ENCODE measurements around the gene ASB15. TPM values are rescaled to one million over a fixed set of nuclear protein-coding genes. Genes with fewer than 3 reads are reported as not detected.

ASB15 gene
- polyA plus RNA-seq, 2 of the 4 experiments (the other 2 are of a cell fraction): not detected

DNA sequence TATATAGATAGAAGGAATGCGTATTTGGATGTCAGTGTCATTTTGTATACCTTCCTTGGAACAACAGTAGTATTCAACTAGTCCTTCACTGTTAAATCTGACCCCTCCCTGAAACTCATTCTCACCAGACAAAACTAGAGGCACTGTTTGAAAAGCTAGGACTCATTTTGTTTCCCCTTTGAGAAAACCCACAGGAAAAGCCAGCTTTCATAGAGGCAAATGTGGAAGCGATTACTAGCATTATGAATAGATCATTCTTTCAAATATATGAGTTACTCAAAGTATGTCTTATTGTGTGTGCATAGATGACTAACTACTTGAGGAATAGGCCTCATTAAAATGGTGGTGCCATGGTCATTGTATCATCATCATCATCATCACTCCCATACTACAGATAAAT is 1.9 kb upstream of the ASB15 start:
- no peaks in the 10 kb centered on the region for H3K4me1 ChIP-seq
- H3K4me2 ChIP-seq: no peak overlapping the region
- no peaks in the 10 kb centered on the region for H3K9me3 ChIP-seq
- no peak for DNase-seq (ENCODE audit: low read depth in 1 of 2, low spot score in 1 of 2)
- WGBS (ENCODE audit: missing lambda C conversion rate): 67% methylated on average over 2 of the region's 2 CpGs
- H3K27ac ChIP-seq: no peak overlapping the region
- ChIA-PET POLR2A (no interaction called here), CTCF (no interaction called here)
- TF ChIP-seq, protein P1, sequence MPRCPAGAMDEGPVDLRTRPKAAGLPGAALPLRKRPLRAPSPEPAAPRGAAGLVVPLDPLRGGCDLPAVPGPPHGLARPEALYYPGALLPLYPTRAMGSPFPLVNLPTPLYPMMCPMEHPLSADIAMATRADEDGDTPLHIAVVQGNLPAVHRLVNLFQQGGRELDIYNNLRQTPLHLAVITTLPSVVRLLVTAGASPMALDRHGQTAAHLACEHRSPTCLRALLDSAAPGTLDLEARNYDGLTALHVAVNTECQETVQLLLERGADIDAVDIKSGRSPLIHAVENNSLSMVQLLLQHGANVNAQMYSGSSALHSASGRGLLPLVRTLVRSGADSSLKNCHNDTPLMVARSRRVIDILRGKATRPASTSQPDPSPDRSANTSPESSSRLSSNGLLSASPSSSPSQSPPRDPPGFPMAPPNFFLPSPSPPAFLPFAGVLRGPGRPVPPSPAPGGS (IDR thresholded peaks at IDR 0.05): no peak
- TF ChIP-seq MAZ (IDR thresholded peaks at IDR 0.05; ENCODE audit: borderline replicate concordance, low read depth, low read length) (no peak), JUN (IDR thresholded peaks at IDR 0.05) (no peak), JUNB (IDR thresholded peaks at IDR 0.05) (no peak), ZFP36 (IDR thresholded peaks at IDR 0.05; ENCODE audit: borderline replicate concordance, partially characterized antibody) (no peak), TFCP2L1 (CRISPR knock-in tag; IDR thresholded peaks at IDR 0.05) (no peak), KDM1A (IDR thresholded peaks at IDR 0.05; ENCODE audit: low read depth) (no peak)
- TF ChIP-seq, protein P2, sequence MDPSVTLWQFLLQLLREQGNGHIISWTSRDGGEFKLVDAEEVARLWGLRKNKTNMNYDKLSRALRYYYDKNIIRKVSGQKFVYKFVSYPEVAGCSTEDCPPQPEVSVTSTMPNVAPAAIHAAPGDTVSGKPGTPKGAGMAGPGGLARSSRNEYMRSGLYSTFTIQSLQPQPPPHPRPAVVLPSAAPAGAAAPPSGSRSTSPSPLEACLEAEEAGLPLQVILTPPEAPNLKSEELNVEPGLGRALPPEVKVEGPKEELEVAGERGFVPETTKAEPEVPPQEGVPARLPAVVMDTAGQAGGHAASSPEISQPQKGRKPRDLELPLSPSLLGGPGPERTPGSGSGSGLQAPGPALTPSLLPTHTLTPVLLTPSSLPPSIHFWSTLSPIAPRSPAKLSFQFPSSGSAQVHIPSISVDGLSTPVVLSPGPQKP (IDR thresholded peaks at IDR 0.05; ENCODE audit: low read depth, low read length): no peak
- no peak overlapping the region for H3K4me3 ChIP-seq
- FAIRE-seq: no peak
- ATAC-seq: no peak

- no peak for TF ChIP-seq ZNF302 (CRISPR knock-in tag; IDR thresholded peaks at IDR 0.05)
- no peak for TF ChIP-seq SMC3 (IDR thresholded peaks at IDR 0.05)
- no peak for TF ChIP-seq BHLHE40 (IDR thresholded peaks at IDR 0.05; ENCODE audit: low read depth, low read length)
- TF ChIP-seq, protein P3, sequence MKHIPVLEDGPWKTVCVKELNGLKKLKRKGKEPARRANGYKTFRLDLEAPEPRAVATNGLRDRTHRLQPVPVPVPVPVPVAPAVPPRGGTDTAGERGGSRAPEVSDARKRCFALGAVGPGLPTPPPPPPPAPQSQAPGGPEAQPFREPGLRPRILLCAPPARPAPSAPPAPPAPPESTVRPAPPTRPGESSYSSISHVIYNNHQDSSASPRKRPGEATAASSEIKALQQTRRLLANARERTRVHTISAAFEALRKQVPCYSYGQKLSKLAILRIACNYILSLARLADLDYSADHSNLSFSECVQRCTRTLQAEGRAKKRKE (CRISPR knock-in tag; IDR thresholded peaks at IDR 0.05; ENCODE audit: low read depth): no peak
- TF ChIP-seq, protein P4, sequence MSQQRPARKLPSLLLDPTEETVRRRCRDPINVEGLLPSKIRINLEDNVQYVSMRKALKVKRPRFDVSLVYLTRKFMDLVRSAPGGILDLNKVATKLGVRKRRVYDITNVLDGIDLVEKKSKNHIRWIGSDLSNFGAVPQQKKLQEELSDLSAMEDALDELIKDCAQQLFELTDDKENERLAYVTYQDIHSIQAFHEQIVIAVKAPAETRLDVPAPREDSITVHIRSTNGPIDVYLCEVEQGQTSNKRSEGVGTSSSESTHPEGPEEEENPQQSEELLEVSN (IDR thresholded peaks at IDR 0.05; ENCODE audit: borderline replicate concordance, low read depth): no peak
- no peak for TF ChIP-seq MYC (IDR thresholded peaks at IDR 0.05; ENCODE audit: borderline replicate concordance, low read length)
- TF ChIP-seq, protein P2 (IDR thresholded peaks at IDR 0.05; ENCODE audit: low read depth, low read length): no peak
- TF ChIP-seq POLR2AphosphoS2 (conservative IDR thresholded peaks at IDR 0.05; ENCODE audit: low read length): no peak
- POLR2A ChIA-PET: no interaction called here
- FAIRE-seq: no peak
- ATAC-seq: no peak
- Histone ChIP-seq H3K27ac (no peak overlapping the region), H3K9me3 (no peaks in the 10 kb centered on the region), H3K4me3 (no peak overlapping the region), H3K4me1 (no peaks in the 10 kb centered on the region), H3K4me2 (no peak overlapping the region)
- CTCF ChIA-PET: interaction anchor here (1.2 to 1.7 kb wide), 2 partner anchors 14 to 264 kb away, joined by 3 read pairs; no protein-coding TSS in a partner anchor
- WGBS (ENCODE audit: missing lambda C conversion rate): 57% methylated on average over 3 of the region's 3 CpGs
- no peak for DNase-seq (ENCODE audit: low read depth in 1 of 2, low spot score in 1 of 2)
Measured at GRCh38 chr7:123600876-123601275, 745 bp upstream of the ASB15 start.

DNA sequence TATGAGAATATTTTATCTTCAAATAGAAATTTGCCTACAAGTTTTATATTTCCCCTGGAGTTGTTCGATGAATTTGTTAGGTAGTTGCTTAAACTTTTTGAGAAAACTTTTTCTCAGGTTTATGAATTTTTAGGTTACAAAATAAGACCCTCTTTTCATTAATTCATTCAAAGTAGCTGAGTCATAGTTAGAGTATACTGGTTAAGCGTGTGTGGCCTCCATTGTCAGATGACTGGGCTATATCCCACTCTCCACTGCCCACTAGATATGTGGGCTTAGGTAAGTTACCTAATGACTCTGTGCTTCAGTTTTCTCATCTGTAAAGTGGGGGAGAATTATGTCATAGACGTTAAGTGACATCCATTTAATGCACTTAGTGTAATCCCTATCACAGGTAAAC is 1.0 kb downstream of the ASB15 start:
- H3K4me1 ChIP-seq: no peaks in the 10 kb centered on the region
- FAIRE-seq (no peak), ATAC-seq (no peak), DNase-seq (ENCODE audit: low read depth in 1 of 2, low spot score in 1 of 2) (no peak)
- ChIA-PET CTCF (interaction anchor here (0.5 to 1.7 kb wide), 2 partner anchors 13 to 185 kb away, joined by 3 read pairs; no protein-coding TSS in a partner anchor), POLR2A (no interaction called here)
- H3K27ac ChIP-seq: no peak overlapping the region
- no peak overlapping the region for H3K4me2 ChIP-seq
- TF ChIP-seq NFE2L2 (conservative IDR thresholded peaks at IDR 0.05; ENCODE audit: low read length): 0 out of 2 replicates have a peak, but pooled peaks have one; percentile 6
- TF ChIP-seq, protein P1 (IDR thresholded peaks at IDR 0.05): no peak
- no peaks in the 10 kb centered on the region for H3K9me3 ChIP-seq
- 43% methylated on average over 3 of the region's 3 CpGs for WGBS (ENCODE audit: missing lambda C conversion rate)
- H3K4me3 ChIP-seq: no peak overlapping the region

Measured in A549 (cell line).